Measurements from ENCODE around the gene CDC25A.
A peak's percentile ranks its signal among the peaks of the same experiment; 100 is the strongest.

Gene CDC25A

GRCh38 chr3:48194446-48195071 lies 6.3 kb upstream of the CDC25A start:
- DNase-seq, result no peak

GRCh38 chr3:48190911-48191310 lies 2.7 kb upstream of the CDC25A start:
- no peak for DNase-seq

GRCh38 chr3:48189321-48189720 lies 1.1 kb upstream of the CDC25A start:
- no peak for DNase-seq

GRCh38 chr3:48187579-48188265 lies 495 bp downstream of the CDC25A start:
- DNase-seq, result peak in 2 of 4 experiments; percentile 6 to 33

- no peak for DNase-seq
These were observed 977 bp downstream of the CDC25A start for GRCh38 chr3:48187301-48187578.

- no peak for DNase-seq
These were observed 1.5 kb downstream of the CDC25A start for GRCh38 chr3:48186631-48187300.

- DNase-seq, result no peak
These were observed 3.1 kb downstream of the CDC25A start for GRCh38 chr3:48185129-48185528.

- DNase-seq, result no peak
These were observed 3.9 kb downstream of the CDC25A start for GRCh38 chr3:48184299-48184698.

- DNase-seq, result no peak
These were observed 7.5 kb downstream of the CDC25A start for GRCh38 chr3:48180531-48181253.

GRCh38 chr3:48180021-48180420 lies 8.2 kb downstream of the CDC25A start:
- no peak for DNase-seq

GRCh38 chr3:48178072-48178471 lies 10.1 kb downstream of the CDC25A start:
- DNase-seq, result no peak

- peak; percentile 2 to 16 (median 8) for DNase-seq
These were observed 30.3 kb downstream of the CDC25A start for GRCh38 chr3:48157950-48158376.

- DNase-seq, result no peak
These were observed 30.9 kb downstream of the CDC25A start for GRCh38 chr3:48157202-48157840.

- no peak for DNase-seq
These were observed 32.1 kb downstream of the CDC25A start for GRCh38 chr3:48156163-48156562.

GRCh38 chr3:48155122-48155521 lies 33.1 kb downstream of the CDC25A start:
- DNase-seq, result no peak

- DNase-seq, result no peak
These were observed 36.3 kb downstream of the CDC25A start for GRCh38 chr3:48151807-48152427.

GRCh38 chr3:48151058-48151806 lies 37.0 kb downstream of the CDC25A start:
- peak in 3 of 4 experiments; percentile 5 to 6 (median 6) for DNase-seq

- no peak for DNase-seq
These were observed 44.2 kb downstream of the CDC25A start for GRCh38 chr3:48143992-48144391.

- no peak for DNase-seq
These were observed 44.6 kb downstream of the CDC25A start for GRCh38 chr3:48143567-48143966.

GRCh38 chr3:48142316-48142870 lies 45.8 kb downstream of the CDC25A start:
- no peak for DNase-seq

GRCh38 chr3:48141604-48142137 lies 46.5 kb downstream of the CDC25A start:
- no peak for DNase-seq
